GM12864 (cell line): Measurements from ENCODE around the gene SLC22A23.

Experiments used
- DNase-seq: peaks from one replicate; pipeline ENCODE4 v3.0.0-alpha.2; 2011; ENCODE audit warnings: low read depth
- H3K4me3 ChIP-seq: 2 replicates; pipeline ENCODE4 v1.5.1; 2011; ENCODE audit warnings: mild to moderate bottlenecking, low read depth, low read length, control low read depth
- TF ChIP-seq, protein P1 (sequence below): IDR thresholded peaks from 2 replicates; pipeline ENCODE4 v1.5.1; 2011; ENCODE audit warnings: low read depth, mild to moderate bottlenecking, moderate library complexity, low read length, control low read depth, inconsistent platforms; ENCODE audit errors: missing control alignments

SLC22A23 gene

DNA sequence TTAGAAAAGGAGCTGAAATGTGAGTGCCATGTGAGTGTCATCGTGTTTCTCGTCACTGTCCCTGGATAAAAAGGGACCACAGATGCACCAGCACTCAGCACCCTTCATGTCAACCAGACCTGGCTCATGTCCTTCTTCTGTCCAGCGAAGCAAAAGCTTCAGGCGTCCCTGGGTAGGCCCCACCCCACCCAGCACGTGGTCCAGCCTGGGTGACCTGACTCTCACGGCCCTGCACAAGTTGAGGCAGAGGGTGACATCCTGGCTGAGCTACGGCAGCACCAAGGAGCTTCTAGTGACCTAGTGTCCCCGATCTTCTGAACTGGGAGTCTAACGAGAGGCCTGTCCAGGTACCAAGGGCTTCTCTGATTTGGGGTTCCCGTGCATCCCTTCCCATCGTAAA is 160.3 kb downstream of the SLC22A23 start:
- no peak overlapping the region for H3K4me3 ChIP-seq
- TF ChIP-seq, protein P1, sequence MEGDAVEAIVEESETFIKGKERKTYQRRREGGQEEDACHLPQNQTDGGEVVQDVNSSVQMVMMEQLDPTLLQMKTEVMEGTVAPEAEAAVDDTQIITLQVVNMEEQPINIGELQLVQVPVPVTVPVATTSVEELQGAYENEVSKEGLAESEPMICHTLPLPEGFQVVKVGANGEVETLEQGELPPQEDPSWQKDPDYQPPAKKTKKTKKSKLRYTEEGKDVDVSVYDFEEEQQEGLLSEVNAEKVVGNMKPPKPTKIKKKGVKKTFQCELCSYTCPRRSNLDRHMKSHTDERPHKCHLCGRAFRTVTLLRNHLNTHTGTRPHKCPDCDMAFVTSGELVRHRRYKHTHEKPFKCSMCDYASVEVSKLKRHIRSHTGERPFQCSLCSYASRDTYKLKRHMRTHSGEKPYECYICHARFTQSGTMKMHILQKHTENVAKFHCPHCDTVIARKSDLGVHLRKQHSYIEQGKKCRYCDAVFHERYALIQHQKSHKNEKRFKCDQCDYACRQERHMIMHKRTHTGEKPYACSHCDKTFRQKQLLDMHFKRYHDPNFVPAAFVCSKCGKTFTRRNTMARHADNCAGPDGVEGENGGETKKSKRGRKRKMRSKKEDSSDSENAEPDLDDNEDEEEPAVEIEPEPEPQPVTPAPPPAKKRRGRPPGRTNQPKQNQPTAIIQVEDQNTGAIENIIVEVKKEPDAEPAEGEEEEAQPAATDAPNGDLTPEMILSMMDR, result no peak
- no peak for DNase-seq

DNA sequence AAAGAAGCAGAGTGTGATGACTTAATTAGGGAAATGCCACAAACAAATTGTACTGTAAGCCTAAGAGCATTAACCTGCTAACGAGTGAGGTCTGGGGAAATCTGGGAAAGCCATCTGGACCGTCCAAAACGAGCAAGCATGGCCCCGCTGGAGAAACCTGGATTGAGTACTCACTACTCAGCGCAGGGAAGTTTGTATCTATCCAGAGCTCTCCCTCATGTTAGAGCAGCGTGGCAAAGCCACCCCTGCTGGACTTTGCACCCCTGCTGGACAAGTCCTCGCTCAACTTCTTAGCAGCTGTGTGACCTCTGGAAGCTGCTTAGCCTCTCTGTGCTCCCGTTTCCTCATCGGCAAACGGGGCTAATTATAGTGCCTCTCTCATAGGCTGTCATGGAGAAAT is 160.8 kb downstream of the SLC22A23 start:
- TF ChIP-seq, protein P1, result no peak
- no peak overlapping the region for H3K4me3 ChIP-seq

DNA sequence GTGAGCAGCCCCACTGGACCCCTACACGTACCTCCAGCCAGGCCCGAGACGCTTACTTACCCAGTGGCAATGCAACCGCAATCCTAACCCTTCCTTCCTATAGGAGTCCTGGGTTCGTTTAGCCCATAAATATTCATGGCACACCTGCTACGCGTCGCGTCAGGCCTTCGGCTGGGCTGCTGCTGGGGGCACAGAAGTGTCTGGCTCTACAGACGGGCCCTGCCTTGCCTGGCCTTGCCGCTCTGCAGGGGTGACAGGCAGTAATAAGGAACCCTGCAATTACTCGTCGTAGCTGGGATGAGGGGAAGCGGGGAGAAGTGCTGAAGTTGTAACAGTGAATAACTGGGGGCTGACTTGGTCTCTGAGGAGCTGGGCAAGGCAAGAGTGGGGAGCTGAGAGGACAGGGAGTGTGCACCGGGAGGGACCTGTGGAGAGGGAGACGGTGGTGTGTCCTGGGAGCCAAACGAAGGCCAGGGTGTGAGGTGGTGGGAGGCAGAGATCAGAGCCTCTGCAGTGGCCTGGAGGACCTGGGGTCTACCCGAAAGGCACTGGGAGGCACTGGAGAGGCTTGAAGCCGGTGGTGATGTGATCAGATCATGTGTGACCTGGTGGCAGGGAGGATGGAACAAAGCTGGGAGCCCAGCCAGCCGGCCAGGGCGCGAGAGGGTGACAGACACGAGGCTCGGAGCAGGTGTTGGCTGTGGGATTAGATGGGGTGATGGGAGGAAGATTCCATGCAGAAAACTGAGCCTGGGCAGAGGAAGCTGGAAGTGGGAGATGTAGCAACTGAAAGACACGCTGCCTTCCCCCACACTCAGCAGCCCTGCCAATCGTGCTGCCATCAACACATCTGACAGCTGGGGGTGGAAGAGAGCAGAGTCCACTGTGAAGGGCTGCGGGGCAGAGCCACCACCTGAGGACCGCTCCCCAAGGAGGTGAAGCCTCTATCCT is 161.7 kb downstream of the SLC22A23 start:
- DNase-seq, result no peak
- H3K4me3 ChIP-seq, result no peak overlapping the region
- TF ChIP-seq, protein P1, result peak; percentile 13

More for the DNA sequence above, 160.8 kb downstream of the SLC22A23 start:
- DNase-seq, result no peak

DNA sequence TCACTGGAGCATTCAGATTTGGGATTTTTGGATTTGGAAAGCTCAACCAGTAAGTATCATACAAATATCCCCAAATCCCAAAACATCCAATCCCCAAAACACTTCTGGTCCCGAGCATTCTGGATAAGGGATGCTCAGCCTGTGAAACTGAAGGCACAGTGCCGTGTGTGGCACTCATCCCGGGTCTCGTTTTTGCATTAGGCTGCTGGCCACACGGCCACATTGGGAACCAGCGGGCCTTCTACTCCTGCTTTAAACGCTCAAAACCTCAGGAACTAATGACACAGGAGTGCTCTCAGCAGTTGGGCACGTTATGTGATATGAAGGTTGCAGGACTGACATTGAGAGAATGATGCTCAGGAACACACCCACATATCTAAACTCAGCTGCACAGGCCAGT is 162.5 kb downstream of the SLC22A23 start:
- no peak overlapping the region for H3K4me3 ChIP-seq
- TF ChIP-seq, protein P1, result no peak
- no peak for DNase-seq

DNA sequence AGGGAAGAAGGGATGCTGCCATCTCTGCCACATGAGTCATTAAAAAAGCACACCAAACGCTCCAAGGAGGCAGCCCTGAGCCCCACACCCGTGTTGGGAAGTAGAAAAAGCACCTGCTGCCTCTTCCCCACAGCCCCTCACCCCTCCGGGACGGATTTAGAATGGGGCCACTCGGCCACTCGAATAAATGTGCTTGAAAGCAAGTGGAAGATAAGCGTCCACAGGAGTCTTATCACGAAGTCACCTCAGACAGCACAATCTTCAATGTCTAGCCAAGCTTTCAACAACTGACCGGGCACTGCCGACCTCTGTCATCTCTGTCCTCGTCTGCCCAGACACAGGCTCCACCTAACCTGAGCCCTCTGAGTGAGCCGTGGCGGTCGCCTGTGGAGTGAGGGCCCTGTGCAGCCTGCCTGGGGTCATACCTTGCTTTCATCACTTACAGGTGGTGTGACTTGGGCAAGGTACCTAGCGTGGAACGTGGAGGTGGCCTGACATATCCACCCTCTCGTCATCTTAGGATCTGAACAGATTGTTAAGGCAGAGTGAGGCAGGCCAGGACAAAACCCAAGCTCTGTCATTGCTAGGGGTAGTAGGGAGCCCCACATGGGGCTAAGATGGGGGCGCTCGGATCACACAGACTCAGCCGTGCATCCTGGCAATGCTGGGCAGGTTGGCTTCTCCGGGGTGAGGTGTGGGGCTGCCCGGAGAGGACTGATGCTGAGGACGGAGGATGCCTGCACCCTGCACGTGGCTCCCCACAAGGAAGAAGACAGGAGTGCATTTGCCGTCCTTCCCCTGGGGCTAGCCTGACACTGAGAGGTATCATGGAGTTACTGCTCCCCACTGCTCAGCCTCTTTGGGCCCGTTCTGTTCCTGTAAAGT is 163.3 kb downstream of the SLC22A23 start:
- H3K4me3 ChIP-seq, result no peak overlapping the region
- DNase-seq, result no peak
- TF ChIP-seq, protein P1, result no peak

DNA sequence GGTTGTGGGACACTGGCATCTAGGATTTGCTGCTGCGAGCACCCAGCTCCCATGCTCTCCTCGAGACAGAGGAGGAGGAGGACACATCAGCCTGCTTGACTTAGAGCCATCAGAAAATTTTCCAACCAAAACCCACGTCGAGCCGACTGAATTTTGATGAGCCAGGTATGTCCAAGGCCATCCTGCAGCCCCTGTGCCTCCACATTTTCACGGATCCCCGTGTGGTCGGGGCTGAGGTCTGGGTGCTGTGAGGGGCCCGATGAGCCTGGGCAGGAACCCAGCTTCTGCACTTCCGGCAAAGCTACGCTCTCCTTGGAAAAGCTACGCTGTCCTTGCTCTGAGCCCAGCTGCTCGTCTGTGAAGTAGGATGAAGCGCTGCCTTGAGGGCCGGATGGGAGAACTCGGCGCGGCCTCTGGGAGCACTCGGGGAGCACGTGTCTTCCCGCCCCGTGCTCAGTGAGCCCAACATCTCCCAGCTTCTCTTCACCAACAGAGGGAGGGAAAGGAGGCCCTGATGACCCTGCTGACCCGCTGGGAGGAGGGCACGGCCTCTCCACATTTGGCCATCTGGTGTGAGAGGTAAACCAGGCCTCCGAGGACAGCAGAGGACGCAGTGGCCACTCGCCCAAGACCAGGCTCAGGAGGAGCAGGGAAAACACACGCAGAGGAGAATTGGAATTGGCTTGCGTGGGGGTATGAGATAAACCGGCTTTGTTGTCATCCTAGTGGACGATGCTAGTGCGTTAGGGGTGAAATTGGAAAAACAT is 164.2 kb downstream of the SLC22A23 start:
- DNase-seq, result no peak
- TF ChIP-seq, protein P1, result no peak
- no peak overlapping the region for H3K4me3 ChIP-seq
